D341Med (cell line): ENCODE measurements around the gene ZFHX3.
A peak's percentile ranks its signal among the peaks of the same experiment; 100 is the strongest.

Experiments
- DNase-seq: peaks from one replicate; pipeline ENCODE4 v3.0.0; 2012; ENCODE audit warnings: low spot score

The ZFHX3 gene

DNA sequence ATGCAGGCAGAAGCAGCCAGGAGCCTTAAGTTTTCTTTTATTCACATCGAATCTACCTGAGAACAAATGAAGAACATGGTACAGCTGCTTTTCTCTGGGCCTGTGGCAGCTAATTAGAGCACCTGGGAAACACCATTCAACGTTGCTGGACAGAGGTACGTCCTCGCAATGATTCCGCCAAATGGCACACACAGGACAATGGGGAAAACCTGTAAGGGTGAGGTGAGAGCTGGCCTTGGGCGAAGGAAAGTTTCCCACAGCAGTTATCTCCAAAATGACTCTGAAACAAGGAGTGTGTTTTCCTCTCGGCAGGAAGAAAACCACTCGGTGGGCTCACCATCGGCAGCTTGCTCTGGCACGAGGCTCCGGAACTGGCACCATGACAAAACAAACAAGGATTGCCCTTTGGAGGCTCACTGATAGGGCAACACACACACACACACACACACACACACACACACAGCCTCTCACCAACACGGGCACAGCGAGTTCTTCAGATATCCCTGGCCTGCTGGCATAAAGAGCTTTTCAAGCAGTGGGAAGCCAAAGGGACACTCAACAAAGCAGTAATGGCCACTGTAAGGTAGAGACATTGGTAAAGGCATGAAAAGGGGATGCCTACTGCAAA is 73.7 kb downstream of the ZFHX3 start:
- DNase-seq = no peak

DNA sequence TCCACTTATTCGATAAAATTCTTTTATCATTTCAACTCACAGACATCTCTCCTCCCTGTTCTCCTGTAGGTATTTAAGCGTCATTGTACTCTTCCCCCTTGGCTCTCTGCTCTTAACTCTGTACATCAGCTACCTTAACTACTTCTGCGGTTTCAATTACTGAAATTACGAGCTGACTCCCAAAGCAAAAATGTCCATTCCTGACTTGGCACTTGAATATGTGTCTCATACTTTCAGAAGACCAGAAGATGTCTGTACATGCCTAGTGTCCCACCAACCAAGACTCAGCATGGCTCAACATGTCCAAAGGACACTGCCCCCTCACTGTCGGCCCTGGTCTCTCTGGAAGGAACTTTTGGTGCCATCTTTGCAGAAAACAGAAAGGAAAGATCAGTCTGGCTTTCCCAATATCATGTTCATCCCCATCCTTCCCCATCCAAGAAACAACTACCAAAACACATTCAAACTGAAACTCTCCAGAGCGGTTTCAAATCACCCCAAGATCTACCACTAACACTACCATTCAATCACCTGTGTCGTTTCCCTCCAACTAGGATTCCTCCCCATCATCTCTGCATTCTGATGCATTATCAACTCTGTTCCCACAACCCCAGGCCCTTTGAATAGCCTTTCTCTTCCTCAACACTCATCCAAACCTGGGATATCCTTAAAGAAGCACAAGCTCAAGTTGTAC is 74.9 kb downstream of the ZFHX3 start:
- DNase-seq = no peak

- no peak for DNase-seq
Observed at GRCh38 chr16:72971370-72971769, 76.6 kb downstream of the ZFHX3 start.

DNA sequence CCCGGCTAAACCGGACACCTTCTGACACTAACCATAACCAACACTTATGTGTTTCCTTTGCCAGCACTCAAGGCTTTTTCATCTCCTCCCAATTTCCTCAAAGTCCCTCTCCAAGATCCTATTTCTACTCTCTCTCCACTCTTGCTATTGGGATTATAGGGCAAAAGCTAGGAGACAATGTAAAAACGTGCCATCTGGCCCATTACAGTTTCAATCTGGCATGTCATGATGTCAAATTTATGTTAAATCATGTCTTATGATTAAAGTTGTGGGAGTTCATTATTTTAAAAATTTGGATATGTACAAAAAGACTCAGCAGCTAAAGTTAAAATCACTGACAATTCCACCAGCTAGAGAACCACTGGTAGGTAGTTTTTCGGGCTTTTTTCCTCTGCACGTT is 77.3 kb downstream of the ZFHX3 start:
- no peak for DNase-seq

DNA sequence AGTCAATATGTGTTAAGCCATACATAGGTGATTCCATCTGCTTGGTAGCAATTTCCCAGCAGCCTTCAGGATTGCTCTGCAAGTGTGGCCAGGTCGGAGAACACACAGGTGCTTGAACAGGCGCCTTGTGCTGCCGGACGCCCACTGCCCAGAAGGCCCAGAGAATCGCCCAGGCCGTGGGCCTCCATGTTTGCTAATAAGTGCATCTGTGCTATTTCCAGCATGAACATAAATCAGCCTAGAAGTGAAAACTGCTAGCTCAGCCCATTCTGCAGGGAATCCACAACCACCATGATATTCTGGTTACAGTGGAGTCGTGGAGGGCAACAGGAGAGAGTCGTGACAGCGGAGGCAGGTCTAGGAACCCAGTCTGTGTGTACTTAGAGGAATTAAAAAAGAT is 78.1 kb downstream of the ZFHX3 start:
- DNase-seq = no peak

- DNase-seq = no peak
Observed at GRCh38 chr16:72969146-72969545, 78.8 kb downstream of the ZFHX3 start.

DNA sequence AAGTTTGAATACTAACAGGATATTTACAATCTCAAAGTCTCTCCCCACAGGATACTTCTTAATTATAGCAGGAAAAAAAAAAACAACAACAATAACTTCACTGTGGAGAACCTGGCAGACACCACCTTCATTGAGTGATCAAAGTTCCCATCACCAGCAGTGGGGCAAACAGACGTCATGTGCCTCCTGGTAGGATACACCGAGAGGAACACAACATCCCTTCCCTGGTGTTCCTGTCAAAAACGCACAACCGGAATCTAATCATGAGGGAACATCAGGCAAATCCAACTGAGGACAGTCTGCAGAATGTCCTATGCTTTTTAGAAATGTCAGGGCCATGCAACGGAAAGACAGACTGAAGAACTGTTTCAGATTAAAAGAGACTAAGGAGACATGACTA is 80.0 kb downstream of the ZFHX3 start:
- DNase-seq = no peak

DNA sequence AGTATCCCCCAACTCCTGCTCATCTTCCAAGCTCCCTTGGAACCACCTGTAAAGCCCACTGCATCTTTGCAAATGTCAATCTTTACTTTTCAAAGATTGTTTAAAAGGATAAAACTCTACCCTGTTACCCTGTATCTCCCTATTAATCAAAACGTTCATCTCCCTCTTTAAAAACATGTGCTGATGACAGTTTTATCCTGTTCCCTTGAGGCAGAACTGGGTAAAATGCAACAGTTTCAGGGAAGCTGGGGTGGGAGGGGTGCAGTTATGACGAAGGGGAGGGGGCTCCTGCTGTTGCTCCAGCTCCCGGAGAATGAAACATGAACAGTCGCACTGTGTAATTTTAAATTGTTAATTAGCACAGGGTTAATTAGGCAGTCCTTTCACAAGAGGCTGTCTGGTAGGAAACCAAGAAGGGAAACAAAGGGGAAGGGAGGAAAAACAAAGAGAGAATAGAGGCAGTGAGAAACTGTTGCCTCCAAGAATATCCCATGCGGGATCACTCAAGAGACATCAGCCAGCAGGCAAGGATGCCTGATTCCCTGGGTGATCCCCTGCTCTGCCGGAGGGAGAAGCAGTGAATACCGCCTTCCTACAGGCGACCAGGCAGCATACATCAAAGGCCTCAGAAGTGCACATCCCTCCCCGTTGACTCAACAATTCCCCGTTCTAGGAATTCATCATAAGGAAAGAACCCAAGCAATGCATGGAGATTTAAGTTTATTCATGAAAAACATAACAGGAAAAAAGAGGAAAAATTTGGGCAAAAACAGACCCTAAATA is 84.2 kb downstream of the ZFHX3 start:
- DNase-seq = no peak

DNA sequence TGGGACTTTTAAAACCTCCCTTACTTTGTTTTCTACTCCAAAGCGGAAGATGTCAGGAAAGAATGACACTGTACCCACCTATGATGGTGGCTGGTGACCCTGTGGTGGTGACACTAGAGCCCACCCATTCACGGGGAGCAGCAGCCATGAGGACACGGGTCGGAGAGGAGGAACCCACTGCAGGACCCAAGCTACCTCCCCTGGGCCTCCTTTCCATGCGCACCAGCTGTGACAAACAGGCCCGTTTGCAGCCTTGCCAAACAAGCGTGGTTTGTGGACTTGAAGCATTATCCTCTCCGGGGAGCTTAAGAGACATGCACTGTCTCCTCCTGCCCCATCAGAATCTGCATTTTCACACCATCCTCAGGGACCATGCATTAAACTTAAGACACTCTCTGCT is 85.6 kb downstream of the ZFHX3 start:
- no peak for DNase-seq

DNA sequence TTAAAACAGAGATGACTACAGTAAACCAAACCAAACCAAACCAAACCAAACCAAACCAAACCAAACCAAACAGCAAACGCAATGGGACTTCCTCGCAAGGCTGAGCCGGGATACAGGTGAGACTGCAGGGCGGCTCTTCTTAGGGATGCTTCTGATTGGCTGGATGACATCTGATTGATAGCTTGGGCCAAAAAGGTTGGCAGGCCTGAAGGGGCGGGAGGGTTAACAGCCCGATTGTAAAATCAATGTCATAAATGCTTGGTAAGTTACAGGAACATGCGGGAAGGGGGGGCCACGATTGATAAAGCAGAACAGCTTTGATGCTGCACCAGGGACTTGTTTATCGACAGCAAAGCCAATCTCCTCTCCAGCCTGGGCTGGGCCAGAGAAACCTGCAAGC is 86.1 kb downstream of the ZFHX3 start:
- no peak for DNase-seq

- peak; percentile 86 for DNase-seq
Observed at GRCh38 chr16:72961115-72961832, 86.7 kb downstream of the ZFHX3 start.

GRCh38 chr16:72960101-72960500 is 87.8 kb downstream of the ZFHX3 start:
- DNase-seq = no peak

GRCh38 chr16:72959301-72959996 is 88.5 kb downstream of the ZFHX3 start:
- no peak for DNase-seq

DNA sequence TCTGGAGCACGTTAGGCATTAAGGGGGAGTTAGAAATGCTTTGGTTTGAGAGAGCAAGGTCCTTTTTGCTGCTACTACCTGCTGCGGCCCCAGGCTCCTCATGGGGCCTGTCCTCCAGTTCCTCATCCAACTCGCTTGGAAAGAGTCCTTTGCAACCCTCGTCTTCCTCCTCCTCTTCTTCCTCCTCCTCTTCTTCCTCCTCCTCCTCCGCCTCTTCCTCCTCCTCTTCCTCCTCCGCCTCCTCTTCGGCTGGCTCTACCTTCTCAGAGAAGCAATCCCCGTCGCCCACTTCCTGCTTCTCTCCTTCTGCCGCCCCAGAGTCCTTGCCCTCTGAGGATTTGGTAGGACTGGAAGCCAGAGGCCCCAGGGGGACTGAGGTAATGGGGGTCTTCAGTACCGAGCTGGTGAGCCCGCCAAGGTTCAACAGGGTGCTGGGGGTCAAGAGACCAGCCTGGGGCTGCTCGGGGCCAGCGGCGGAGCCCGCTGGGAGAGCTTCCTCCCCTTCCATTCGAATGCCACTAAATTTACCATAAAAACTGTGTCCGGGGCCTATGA is 89.3 kb downstream of the ZFHX3 start:
- no peak for DNase-seq

DNA sequence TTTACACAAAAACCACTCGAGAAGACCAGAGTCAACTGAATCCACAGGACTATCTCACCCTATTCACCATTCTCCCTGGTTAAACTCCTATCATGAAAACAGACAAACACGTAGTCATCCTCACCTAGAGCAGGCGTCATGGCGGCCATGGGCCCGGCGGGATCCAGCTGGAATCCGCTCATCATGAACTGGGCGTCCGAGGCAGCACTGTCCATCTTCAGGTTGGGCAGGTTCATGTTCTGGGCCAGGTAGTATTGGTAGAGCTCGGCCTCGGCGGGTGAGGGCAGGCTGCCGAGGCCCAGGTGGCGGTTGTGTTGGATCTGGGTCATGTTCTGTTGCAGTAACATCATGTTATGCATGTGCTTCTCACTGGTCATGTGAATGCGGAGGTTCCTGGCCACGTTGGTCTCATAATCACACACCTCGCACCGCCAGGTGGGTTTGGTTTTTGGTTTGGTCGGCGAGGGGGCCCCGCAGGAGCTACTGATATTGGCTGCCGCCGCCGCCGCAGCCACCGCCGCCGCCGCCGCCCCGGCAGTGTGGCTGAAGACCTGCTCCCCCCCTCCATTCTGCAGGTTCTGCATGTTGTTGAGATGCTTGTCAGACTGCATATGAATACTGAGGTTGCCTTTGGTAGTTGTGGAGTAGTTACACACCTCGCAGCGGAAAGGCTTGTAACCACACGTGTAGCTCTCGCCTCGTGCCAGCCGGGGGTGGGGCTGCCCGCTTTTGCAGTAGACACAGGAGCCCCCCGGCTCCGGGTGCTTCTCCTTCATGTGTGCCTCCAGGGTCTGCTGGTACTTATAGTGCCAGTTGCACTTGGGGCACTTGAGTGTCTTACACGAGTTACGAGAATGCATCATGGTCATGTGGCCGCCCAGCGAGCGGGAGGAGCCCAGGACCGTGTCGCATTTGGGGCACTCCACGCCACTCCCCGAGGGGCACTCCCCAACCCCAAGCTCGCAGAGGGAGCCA is 90.3 kb downstream of the ZFHX3 start:
- DNase-seq = no peak

- no peak for DNase-seq
Observed at GRCh38 chr16:72956124-72957064, 91.5 kb downstream of the ZFHX3 start.

DNA sequence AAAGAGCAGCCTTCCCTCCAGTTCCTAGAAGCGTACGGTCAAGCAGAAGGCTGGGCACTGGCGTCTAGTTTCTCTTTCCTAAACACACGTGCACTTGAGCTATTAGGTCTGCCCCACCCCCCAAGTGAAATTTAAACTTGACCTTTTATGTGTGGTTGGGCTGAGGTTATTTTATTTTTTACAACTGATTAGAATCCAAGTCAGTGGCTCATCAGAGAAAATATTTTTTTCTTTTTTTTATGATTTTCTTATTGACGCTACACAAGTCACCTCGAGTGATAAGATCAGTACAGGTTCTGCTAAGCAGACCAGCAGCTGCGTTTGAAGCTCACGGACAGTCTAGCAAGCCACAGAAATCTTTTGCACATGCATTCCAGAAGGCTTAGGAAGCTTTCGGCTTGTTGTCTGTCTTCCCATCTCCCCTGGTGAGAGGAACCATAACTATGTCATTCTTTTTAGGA is 95.1 kb downstream of the ZFHX3 start:
- DNase-seq = no peak

- no peak for DNase-seq
Observed at GRCh38 chr16:72952404-72952803, 95.5 kb downstream of the ZFHX3 start.

- no peak for DNase-seq
Observed at GRCh38 chr16:72951916-72952315, 96.0 kb downstream of the ZFHX3 start.
